Mononuclear cell (primary cell): ENCODE measurements around the gene ARHGAP12. TPM values are rescaled to one million over a fixed set of nuclear protein-coding genes. Genes with fewer than 3 reads are reported as not detected.
"Not testable (repeated sequence)": the region's sequence is repeated elsewhere in the genome, so short reads cannot be mapped to it uniquely, and the experiment has no call there.

ENCODE experiments used
- H3K27me3 ChIP-seq: 2 replicates; pipeline ENCODE4 v1.6.0; 2011; ENCODE audit warnings: low read length, control low read depth; ENCODE audit not compliant: insufficient read depth
- H3K4me1 ChIP-seq: 2 replicates; pipeline ENCODE4 v1.5.1; 2011; ENCODE audit warnings: mild to moderate bottlenecking, low read length, control low read depth; ENCODE audit not compliant: insufficient read depth
- H3K4me3 ChIP-seq: 2 replicates; pipeline ENCODE4 v1.5.1; 2011; ENCODE audit warnings: mild to moderate bottlenecking, low read length, moderate library complexity
- H3K9me3 ChIP-seq: 2 replicates; pipeline ENCODE4 v1.5.1; 2011; ENCODE audit warnings: low read depth, mild to moderate bottlenecking, control low read depth, low read length
- total RNA-seq: library from RNA; depleted of rRNA; stranded (reverse); fragments of >200 nt; gene quantifications from one replicate; pipeline ENCODE4 v1.2.3, GENCODE V29; 2012

The ARHGAP12 gene
- total RNA-seq, 1 donor: 36.8 TPM

DNA sequence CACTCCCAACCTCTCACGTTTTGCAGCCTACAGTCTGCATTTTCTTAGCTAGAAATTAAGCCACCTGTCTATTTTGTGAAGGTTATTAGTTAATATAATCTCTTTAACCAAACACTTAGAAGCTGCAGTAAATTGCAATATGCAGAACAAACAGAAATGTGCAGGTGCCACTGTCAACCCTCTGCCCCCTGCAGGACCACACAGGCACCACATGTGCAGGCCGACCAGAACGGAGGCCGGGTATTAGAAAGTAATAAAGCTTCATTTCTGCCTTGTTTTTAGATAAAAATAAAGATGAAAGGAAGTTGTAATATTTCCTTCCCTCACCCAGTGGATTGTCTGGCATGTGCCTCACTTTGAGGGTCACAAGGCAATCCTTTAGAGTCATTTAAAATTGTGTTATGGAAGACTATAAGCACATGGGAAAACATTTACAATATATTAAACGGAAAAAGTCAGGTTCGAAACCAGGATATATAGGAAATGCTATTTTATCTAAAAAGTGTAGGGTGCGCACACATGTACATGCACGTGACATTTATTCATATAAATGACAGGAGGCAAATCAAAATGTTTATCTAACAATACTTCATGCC is 158.2 kb downstream of the ARHGAP12 start:
- H3K4me3 ChIP-seq: no peak overlapping the region
- no peaks in the 10 kb centered on the region for H3K4me1 ChIP-seq
- H3K9me3 ChIP-seq: no peaks in the 10 kb centered on the region
- H3K27me3 ChIP-seq: no peaks in the 10 kb centered on the region

GRCh38 chr10:31769564-31769963 is 159.1 kb downstream of the ARHGAP12 start:
- H3K4me3 ChIP-seq: no peak overlapping the region
- no peaks in the 10 kb centered on the region for H3K9me3 ChIP-seq
- no peaks in the 10 kb centered on the region for H3K4me1 ChIP-seq
- no peaks in the 10 kb centered on the region for H3K27me3 ChIP-seq

DNA sequence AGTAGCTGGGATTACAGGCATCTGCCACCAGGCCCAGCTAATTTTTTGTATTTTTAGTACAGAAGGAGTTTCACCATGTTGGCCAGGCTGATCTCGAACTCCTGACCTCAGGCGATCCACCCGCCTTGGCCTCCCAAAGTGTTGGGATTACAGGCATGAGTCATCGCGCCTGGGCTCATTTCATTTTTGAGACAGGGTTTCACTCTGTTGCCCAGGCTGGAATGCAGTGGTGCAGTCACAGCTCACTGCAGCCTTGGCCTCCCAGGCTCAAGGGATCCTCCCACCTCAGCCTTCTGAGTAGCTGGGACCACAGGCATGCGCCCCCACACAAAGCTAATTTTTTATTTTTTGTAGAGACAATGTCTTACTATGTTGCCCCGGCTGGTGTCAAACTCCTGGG is 159.7 kb downstream of the ARHGAP12 start:
- H3K4me3 ChIP-seq, H3K4me1 ChIP-seq, H3K9me3 ChIP-seq, H3K27me3 ChIP-seq: not testable (repeated sequence)

DNA sequence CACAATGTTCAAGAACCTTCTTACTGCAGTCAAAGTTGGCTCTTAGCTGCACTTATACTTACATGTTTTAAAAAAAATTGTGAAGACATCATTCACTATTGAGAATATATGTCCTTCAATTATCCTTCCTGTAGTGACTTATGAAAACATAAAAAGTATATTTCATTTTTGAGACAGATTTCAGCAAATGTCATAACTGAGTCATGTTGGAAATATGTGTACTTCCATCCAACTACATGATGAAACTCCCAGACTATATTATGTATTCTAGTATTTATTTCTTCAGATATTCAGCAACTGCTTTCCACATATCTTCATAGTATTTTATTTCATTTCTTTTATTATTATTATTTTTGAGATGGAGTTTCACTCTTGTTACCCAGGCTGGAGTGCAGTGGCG is 160.2 kb downstream of the ARHGAP12 start:
- Histone ChIP-seq H3K9me3 (no peaks in the 10 kb centered on the region), H3K4me1 (no peaks in the 10 kb centered on the region), H3K4me3 (no peak overlapping the region), H3K27me3 (no peaks in the 10 kb centered on the region)

GRCh38 chr10:31765541-31765940 is 163.1 kb downstream of the ARHGAP12 start:
- Histone ChIP-seq H3K27me3 (no peaks in the 10 kb centered on the region), H3K9me3 (no peaks in the 10 kb centered on the region), H3K4me3 (no peak overlapping the region), H3K4me1 (peaks cover 17% of the 10 kb centered on the region)

DNA sequence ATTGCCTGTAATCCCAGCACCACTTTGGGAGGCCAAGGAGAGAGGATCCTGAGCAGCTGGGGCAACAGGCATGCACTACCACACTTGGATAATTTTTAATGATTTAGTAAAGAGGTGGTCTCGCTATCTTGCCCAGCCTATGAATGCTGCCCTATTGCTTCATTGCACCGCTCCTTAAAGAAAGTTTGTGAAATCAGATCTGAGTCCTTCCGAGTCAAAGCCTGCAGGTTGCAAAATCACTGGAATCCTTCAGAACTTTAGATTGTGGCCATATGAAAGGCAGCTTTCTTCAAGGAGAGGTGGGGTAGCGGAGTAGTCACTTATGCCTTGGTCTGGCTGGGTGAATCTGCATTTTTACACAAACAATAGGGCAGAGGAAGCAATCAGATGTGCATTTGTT is 166.3 kb downstream of the ARHGAP12 start:
- no peak overlapping the region for H3K4me3 ChIP-seq
- H3K9me3 ChIP-seq: no peaks in the 10 kb centered on the region
- peaks cover 25% of the 10 kb centered on the region for H3K4me1 ChIP-seq
- no peaks in the 10 kb centered on the region for H3K27me3 ChIP-seq

GRCh38 chr10:31761156-31761555 is 167.5 kb downstream of the ARHGAP12 start:
- Histone ChIP-seq H3K27me3 (no peaks in the 10 kb centered on the region), H3K4me1 (peaks cover 25% of the 10 kb centered on the region), H3K4me3 (no peak overlapping the region), H3K9me3 (no peaks in the 10 kb centered on the region)

- Histone ChIP-seq H3K4me3 (peak overlapping the region; percentile 32), H3K4me1 (peaks cover 25% of the 10 kb centered on the region), H3K9me3 (no peaks in the 10 kb centered on the region), H3K27me3 (no peaks in the 10 kb centered on the region)
Observed at GRCh38 chr10:31760674-31761081, 168.0 kb downstream of the ARHGAP12 start.

GRCh38 chr10:31759799-31760626 is 168.6 kb downstream of the ARHGAP12 start:
- Histone ChIP-seq H3K4me3 (peak overlapping the region; percentile 78), H3K4me1 (peaks cover 25% of the 10 kb centered on the region), H3K9me3 (no peaks in the 10 kb centered on the region), H3K27me3 (no peaks in the 10 kb centered on the region)

DNA sequence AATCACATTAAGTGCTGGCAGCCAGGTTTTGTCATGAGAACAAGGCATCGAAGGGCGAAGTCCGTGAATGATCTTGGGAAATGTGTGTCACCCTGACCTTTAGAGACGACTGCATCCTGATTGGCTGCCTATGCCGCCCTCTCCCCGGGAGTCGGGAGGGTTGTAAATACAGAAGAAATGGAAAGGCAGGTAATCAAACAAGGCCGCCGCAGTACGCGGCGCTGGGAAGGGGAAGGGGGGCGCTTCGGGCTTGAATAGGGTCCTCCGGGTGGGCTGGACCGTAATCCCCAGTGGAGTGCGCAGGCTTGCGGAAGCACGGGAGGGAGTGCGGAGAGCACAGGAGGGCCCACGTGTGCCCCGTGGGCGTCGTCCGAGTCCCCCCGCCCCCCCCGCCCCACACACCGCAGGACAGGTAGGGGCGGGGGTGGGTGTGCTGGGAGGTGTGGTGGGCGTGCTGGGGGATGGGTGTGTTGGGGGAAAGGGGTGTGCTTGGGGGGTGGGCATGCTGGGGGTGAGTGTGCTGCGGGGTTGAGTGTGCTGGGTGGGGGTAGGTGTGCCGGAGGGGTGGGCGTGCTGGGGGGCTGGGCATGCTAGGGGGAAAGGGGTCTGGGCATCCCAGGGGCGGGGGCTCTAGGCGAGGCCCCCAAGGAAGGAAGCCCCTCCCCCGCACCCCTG is 169.4 kb downstream of the ARHGAP12 start:
- H3K4me3 ChIP-seq: peak overlapping the region; percentile 78
- peaks cover 28% of the 10 kb centered on the region for H3K4me1 ChIP-seq
- no peaks in the 10 kb centered on the region for H3K9me3 ChIP-seq
- H3K27me3 ChIP-seq: no peaks in the 10 kb centered on the region

DNA sequence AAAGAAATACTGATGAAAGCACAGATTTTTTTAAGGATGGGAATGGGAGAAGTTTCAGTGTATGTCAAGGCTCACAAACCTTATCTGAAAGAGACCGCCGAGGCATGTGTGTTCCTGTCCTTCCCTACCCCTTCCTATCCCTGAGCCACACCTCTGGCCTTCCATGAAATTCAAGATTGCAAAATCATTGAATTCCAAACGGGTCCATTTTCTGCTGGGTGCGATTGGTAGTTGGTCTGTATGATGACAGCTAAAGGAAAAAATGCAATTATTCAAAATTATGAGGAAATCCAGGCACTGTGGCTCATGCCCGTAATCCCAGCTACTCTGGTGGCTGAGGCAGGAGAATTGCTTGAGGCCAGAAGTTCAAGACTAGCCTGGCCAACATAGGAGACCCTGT is 170.1 kb downstream of the ARHGAP12 start:
- Histone ChIP-seq H3K27me3 (no peaks in the 10 kb centered on the region), H3K9me3 (no peaks in the 10 kb centered on the region), H3K4me1 (peaks cover 35% of the 10 kb centered on the region), H3K4me3 (no peak overlapping the region)

GRCh38 chr10:31757831-31758230 is 170.8 kb downstream of the ARHGAP12 start:
- Histone ChIP-seq H3K4me1 (peaks cover 35% of the 10 kb centered on the region), H3K27me3 (no peaks in the 10 kb centered on the region), H3K4me3 (no peak overlapping the region), H3K9me3 (no peaks in the 10 kb centered on the region)

GRCh38 chr10:31757386-31757791 is 171.2 kb downstream of the ARHGAP12 start:
- H3K4me3 ChIP-seq: no peak overlapping the region
- peaks cover 32% of the 10 kb centered on the region for H3K4me1 ChIP-seq
- H3K9me3 ChIP-seq: no peaks in the 10 kb centered on the region
- no peaks in the 10 kb centered on the region for H3K27me3 ChIP-seq

DNA sequence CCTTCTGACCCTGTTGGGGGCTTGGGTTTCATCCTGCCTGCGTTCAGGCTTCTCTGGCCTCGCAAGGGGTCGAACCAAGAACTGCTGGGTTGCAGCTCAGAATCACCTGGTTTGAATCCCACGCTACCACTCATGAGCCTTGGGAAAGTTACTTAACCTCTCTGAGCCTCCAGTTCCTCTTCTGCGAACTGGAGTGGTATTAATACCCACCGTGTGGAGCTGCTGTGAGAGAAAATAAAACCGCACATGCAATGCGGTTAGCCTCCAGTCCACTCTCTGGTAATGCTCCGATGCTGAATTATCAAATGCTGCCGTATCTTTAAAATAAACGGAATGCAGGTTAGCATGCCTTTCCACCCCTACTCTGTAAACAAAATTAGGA is 171.9 kb downstream of the ARHGAP12 start:
- Histone ChIP-seq H3K27me3 (no peaks in the 10 kb centered on the region), H3K4me3 (no peak overlapping the region), H3K4me1 (peaks cover 28% of the 10 kb centered on the region), H3K9me3 (no peaks in the 10 kb centered on the region)

DNA sequence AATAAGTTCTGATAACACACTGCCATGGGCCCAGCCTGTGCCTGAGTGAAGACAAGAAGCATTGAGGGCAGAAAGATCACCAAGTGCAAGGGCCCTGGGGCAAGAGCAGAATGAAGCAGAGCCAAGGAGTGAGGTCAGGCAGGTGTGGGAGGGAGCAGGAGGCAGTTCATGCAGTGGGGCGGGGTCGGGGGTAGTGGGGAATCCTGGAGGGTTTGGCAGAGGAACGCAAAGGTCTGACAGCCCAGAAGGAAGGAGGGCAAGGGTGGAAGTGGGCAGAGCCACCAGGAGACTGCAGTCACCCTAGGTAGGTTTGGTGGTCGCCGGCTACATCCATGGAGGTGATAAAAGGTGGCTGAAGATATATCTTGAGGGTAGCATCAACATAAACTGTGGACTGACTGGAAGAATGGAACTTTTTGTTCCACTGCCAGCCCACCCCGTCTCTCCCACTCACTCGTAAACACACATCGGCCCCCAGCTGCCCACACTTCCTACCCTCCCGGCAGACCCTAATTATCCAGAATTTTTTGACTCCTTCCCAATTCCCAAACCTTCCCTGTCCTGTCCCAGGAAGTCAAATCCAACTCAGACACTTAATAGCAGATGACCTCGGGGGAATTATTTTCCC is 172.4 kb downstream of the ARHGAP12 start:
- H3K27me3 ChIP-seq: no peaks in the 10 kb centered on the region
- peaks cover 32% of the 10 kb centered on the region for H3K4me1 ChIP-seq
- H3K9me3 ChIP-seq: no peaks in the 10 kb centered on the region
- no peak overlapping the region for H3K4me3 ChIP-seq
